ENCODE measurements around the gene KRT83.

KRT83 gene

DNA sequence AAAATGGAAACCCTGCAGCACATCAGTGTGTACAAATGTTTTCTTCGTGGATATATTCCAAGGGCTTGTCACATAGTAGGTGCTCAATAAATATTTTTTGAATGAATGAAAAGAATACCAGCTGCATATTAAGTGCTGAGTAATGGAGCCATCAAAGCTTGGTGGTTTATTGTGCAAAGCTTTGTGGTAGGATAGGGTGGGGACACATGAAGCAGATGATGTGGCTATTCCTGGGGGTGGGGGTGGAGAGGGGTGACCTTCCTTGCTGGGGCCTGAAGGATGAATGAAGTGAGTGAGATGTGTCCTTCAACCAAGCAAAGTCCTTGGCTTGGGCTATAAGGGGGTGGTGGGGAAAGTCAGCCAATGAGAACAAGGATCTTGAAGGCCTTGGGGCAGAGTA is 25.5 kb downstream of the KRT83 start:
- Histone ChIP-seq H3K27me3 (ENCODE audit: low read length) (no peaks in the 10 kb centered on the region; the same call in 1 of the 2 replicates), H3K4me2 (ENCODE audit: low read depth, low read length, poor library complexity, severe bottlenecking) (no peak overlapping the region), H2AFZ (ENCODE audit: low read depth, low read length, severe bottlenecking) (no peak overlapping the region), H3K9me3 (ENCODE audit: insufficient read depth, low read length) (no peaks in the 10 kb centered on the region), H3K4me3 (ENCODE audit: insufficient read depth, low read length, poor library complexity, severe bottlenecking) (no peak overlapping the region), H3K36me3 (ENCODE audit: low read length) (no peaks in the 10 kb centered on the region), H3K9ac (ENCODE audit: low read length) (no peak overlapping the region), H3F3A (ENCODE audit: insufficient read depth) (no peaks in the 10 kb centered on the region), H4K20me1 (ENCODE audit: low read depth, low read length) (no peaks in the 10 kb centered on the region), H3K27ac (ENCODE audit: low read depth, low read length) (no peak overlapping the region), H3K9me2 (replicated peaks; ENCODE audit: insufficient read depth, low read length) (no peaks in the 10 kb centered on the region), H3K79me2 (ENCODE audit: insufficient read depth, low read length) (no peaks in the 10 kb centered on the region)
- TF ChIP-seq EZH2phosphoT487 (conservative IDR thresholded peaks at IDR 0.05; ENCODE audit: low read length): no peak
- TF ChIP-seq, protein P1, sequence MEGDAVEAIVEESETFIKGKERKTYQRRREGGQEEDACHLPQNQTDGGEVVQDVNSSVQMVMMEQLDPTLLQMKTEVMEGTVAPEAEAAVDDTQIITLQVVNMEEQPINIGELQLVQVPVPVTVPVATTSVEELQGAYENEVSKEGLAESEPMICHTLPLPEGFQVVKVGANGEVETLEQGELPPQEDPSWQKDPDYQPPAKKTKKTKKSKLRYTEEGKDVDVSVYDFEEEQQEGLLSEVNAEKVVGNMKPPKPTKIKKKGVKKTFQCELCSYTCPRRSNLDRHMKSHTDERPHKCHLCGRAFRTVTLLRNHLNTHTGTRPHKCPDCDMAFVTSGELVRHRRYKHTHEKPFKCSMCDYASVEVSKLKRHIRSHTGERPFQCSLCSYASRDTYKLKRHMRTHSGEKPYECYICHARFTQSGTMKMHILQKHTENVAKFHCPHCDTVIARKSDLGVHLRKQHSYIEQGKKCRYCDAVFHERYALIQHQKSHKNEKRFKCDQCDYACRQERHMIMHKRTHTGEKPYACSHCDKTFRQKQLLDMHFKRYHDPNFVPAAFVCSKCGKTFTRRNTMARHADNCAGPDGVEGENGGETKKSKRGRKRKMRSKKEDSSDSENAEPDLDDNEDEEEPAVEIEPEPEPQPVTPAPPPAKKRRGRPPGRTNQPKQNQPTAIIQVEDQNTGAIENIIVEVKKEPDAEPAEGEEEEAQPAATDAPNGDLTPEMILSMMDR (IDR thresholded peaks at IDR 0.05; ENCODE audit: insufficient read depth, low read length, poor library complexity, severe bottlenecking): no peak

- no peaks in the 10 kb centered on the region for H3K9me3 ChIP-seq (ENCODE audit: insufficient read depth, low read length)
- no peaks in the 10 kb centered on the region for H3F3A ChIP-seq (ENCODE audit: insufficient read depth)
- no peaks in the 10 kb centered on the region for H3K79me2 ChIP-seq (ENCODE audit: insufficient read depth, low read length)
- no peak overlapping the region for H3K4me3 ChIP-seq (ENCODE audit: insufficient read depth, low read length, poor library complexity, severe bottlenecking)
- H3K27ac ChIP-seq (ENCODE audit: low read depth, low read length): no peak overlapping the region
- H4K20me1 ChIP-seq (ENCODE audit: low read depth, low read length): no peaks in the 10 kb centered on the region
- H3K9me2 ChIP-seq (replicated peaks; ENCODE audit: insufficient read depth, low read length): no peaks in the 10 kb centered on the region
- no peak overlapping the region for H3K4me2 ChIP-seq (ENCODE audit: low read depth, low read length, poor library complexity, severe bottlenecking)
- H3K27me3 ChIP-seq (ENCODE audit: low read length): no peaks in the 10 kb centered on the region
- TF ChIP-seq, protein P1 (IDR thresholded peaks at IDR 0.05; ENCODE audit: insufficient read depth, low read length, poor library complexity, severe bottlenecking): no peak
- no peak for TF ChIP-seq EZH2phosphoT487 (conservative IDR thresholded peaks at IDR 0.05; ENCODE audit: low read length)
- no peak overlapping the region for H2AFZ ChIP-seq (ENCODE audit: low read depth, low read length, severe bottlenecking)
- no peak overlapping the region for H3K9ac ChIP-seq (ENCODE audit: low read length)
- H3K36me3 ChIP-seq (ENCODE audit: low read length): no peaks in the 10 kb centered on the region
Observed at GRCh38 chr12:52294803-52295202, 26.4 kb downstream of the KRT83 start.

DNA sequence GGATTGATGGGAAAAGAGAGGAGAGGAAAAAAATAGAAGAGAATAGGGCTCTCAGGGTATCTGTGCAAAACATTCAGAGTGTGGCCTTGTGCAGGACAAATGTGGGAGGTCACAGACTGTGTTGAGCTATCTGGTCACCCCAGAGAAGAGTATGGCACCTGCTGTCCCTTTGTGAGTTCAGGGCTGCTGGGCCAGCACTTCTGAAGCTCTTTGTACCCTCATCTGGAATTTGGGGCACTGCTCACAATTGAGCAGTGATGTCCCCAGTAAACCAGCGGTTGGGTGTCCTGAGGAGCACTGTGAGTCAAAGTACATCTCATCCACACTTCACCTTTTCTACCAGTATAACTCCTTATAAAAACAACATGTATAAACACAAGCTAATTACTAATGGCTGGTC is 27.3 kb downstream of the KRT83 start:
- no peak overlapping the region for H3K9ac ChIP-seq (ENCODE audit: low read length)
- no peak overlapping the region for H3K27ac ChIP-seq (ENCODE audit: low read depth, low read length)
- no peaks in the 10 kb centered on the region for H3K9me3 ChIP-seq (ENCODE audit: insufficient read depth, low read length)
- H4K20me1 ChIP-seq (ENCODE audit: low read depth, low read length): no peaks in the 10 kb centered on the region
- H3K27me3 ChIP-seq (ENCODE audit: low read length): no peaks in the 10 kb centered on the region
- no peaks in the 10 kb centered on the region for H3F3A ChIP-seq (ENCODE audit: insufficient read depth)
- H3K36me3 ChIP-seq (ENCODE audit: low read length): no peaks in the 10 kb centered on the region
- H2AFZ ChIP-seq (ENCODE audit: low read depth, low read length, severe bottlenecking): no peak overlapping the region
- no peak overlapping the region for H3K4me2 ChIP-seq (ENCODE audit: low read depth, low read length, poor library complexity, severe bottlenecking)
- no peak overlapping the region for H3K4me3 ChIP-seq (ENCODE audit: insufficient read depth, low read length, poor library complexity, severe bottlenecking)
- H3K9me2 ChIP-seq (replicated peaks; ENCODE audit: insufficient read depth, low read length): no peaks in the 10 kb centered on the region
- H3K79me2 ChIP-seq (ENCODE audit: insufficient read depth, low read length): no peaks in the 10 kb centered on the region
- TF ChIP-seq EZH2phosphoT487 (conservative IDR thresholded peaks at IDR 0.05; ENCODE audit: low read length): no peak
- TF ChIP-seq, protein P1 (IDR thresholded peaks at IDR 0.05; ENCODE audit: insufficient read depth, low read length, poor library complexity, severe bottlenecking): no peak
